Panc1 (cell line): ENCODE measurements around the gene PAK6. TPM values are rescaled to one million over a fixed set of nuclear protein-coding genes. Genes with fewer than 3 reads are reported as not detected.

ENCODE experiments used
- ATAC-seq: fragments of 200-7000 bp; cut with Tn5 transposase; 2 replicates; pipeline ENCODE4 v1.9.1; 2020; ENCODE audit warnings: mild to moderate bottlenecking, moderate library complexity
- BruUV-seq: library from RNA; stranded (reverse); fragments of 400-500 nt; replicated peaks from 2 replicates; lab custom pipeline; 2021; lab: Mats Ljungman, UMichigan
- CTCF ChIA-PET: fragments of 300-600 bp; sonication (Branson Sonifier 250); formaldehyde crosslinking; loops from one replicate; lab custom pipeline; 2022; ENCODE audit warnings: antibody characterized with exemption; lab: Charles Lee
- POLR2A ChIA-PET: fragments of 300-600 bp; sonication (Branson Sonifier 250); formaldehyde crosslinking; loops from one replicate; lab custom pipeline; 2022; ENCODE audit warnings: antibody characterized with exemption; lab: Charles Lee
- DNase-seq: peaks from one replicate; pipeline ENCODE4 v3.0.0-alpha.2; 2010; ENCODE audit warnings: low read depth, low spot score
- H3K27ac ChIP-seq: 2 replicates; pipeline ENCODE4 v1.5.1; 2011; ENCODE audit warnings: mild to moderate bottlenecking, low read length, inconsistent platforms
- H3K27me3 ChIP-seq: fragments of 200-500 bp; sonication (Bioruptor generic); 2 replicates; pipeline ENCODE4 v1.6.0; 2014; ENCODE audit warnings: low read length, inconsistent platforms; ENCODE audit not compliant: control insufficient read depth, insufficient read depth
- H3K36me3 ChIP-seq: fragments of 200-500 bp; sonication (Bioruptor generic); 2 replicates; pipeline ENCODE4 v1.5.1; 2014; ENCODE audit warnings: inconsistent platforms, mild to moderate bottlenecking, low read length, moderate library complexity; ENCODE audit not compliant: control insufficient read depth, insufficient read depth
- H3K4me1 ChIP-seq: 2 replicates; pipeline ENCODE4 v1.5.1; 2011; ENCODE audit warnings: inconsistent platforms, mild to moderate bottlenecking, low read length, moderate library complexity; ENCODE audit not compliant: control insufficient read depth, insufficient read depth
- H3K4me3 ChIP-seq, 2 experiments: 2 replicates each; pipeline ENCODE4 v1.5.1; 2011 to 2012; ENCODE audit warnings: low read depth in 2 of 2, low read length in 2 of 2, mild to moderate bottlenecking in 2 of 2, inconsistent platforms in 1 of 2, moderate library complexity in 1 of 2
- H3K9me3 ChIP-seq: fragments of 200-500 bp; sonication (Bioruptor generic); 2 replicates; pipeline ENCODE4 v1.5.1; 2014; ENCODE audit warnings: low read depth, mild to moderate bottlenecking, inconsistent platforms, low read length, moderate library complexity; ENCODE audit not compliant: control insufficient read depth, insufficient read depth
- CTCF ChIP-seq: fragments of 450-650 bp; IDR thresholded peaks from 2 replicates; pipeline ENCODE4 v1.5.1; 2017; ENCODE audit warnings: mild to moderate bottlenecking
- POLR2AphosphoS5 ChIP-seq: IDR thresholded peaks from 2 replicates; pipeline ENCODE4 v1.6.1; 2012; ENCODE audit warnings: mild to moderate bottlenecking, low read depth, low read length, moderate library complexity
- REST ChIP-seq, 2 experiments: IDR thresholded peaks; 2 replicates each; pipeline ENCODE4 v1.6.1; 2011 to 2012; ENCODE audit warnings: low read depth in 2 of 2, control low read depth in 1 of 2, low read length in 1 of 2, mild to moderate bottlenecking in 1 of 2, moderate library complexity in 1 of 2; ENCODE audit not compliant: insufficient read depth in 1 of 2
- SIN3A ChIP-seq: IDR thresholded peaks from 2 replicates; pipeline ENCODE4 v1.6.1; 2012; ENCODE audit warnings: low read depth, mild to moderate bottlenecking, low read length, moderate library complexity, borderline replicate concordance; ENCODE audit not compliant: insufficient read depth
- TCF7L2 ChIP-seq: IDR thresholded peaks from 2 replicates; pipeline ENCODE4 v1.6.1; 2011; ENCODE audit warnings: mild to moderate bottlenecking, low read depth, low read length, inconsistent platforms
- in situ Hi-C: cut with HindIII; loops from 2 replicates; pipeline ENCODE4 v1.10.0; 2016; ENCODE audit warnings: low sequenced_read_pairs, low pct_unique_long_range_greater_than_20kb
- intact Hi-C: fragments of 100-400 bp; cut with micrococcal nuclease; formaldehyde crosslinking; loops from one replicate; pipeline ENCODE4 v1.10.0; 2022; ENCODE audit not compliant: unreplicated experiment
- total RNA-seq: library from RNA; stranded (reverse); gene quantifications from one replicate; pipeline ENCODE4 v1.2.1, GENCODE V29; 2021; ENCODE audit not compliant: unreplicated experiment

PAK6 gene
- total RNA-seq, 1 experiment from 2014 or later: 6.3 TPM

GRCh38 chr15:40287505-40287904 lies 48.6 kb downstream of the PAK6 start:
- intact Hi-C loops (no loop called here), in situ Hi-C loops (no loop called here)
- H3K4me3 ChIP-seq: no peak overlapping the region
- no peak overlapping the region for H3K27ac ChIP-seq
- no peaks in the 10 kb centered on the region for H3K27me3 ChIP-seq
- H3K9me3 ChIP-seq: no peaks in the 10 kb centered on the region
- DNase-seq (no peak), ATAC-seq (no peak)
- no TSS peak for BruUV-seq
- CTCF ChIA-PET: no interaction called here
- TF ChIP-seq TCF7L2 (no peak), SIN3A (no peak)
- POLR2A ChIA-PET: no interaction called here
- H3K36me3 ChIP-seq: no peaks in the 10 kb centered on the region
- H3K4me1 ChIP-seq: peaks cover 16% of the 10 kb centered on the region; the same call in 1 of the 2 replicates

GRCh38 chr15:40287968-40288367 lies 49.1 kb downstream of the PAK6 start:
- Histone ChIP-seq H3K27ac (no peak overlapping the region), H3K4me3 (no peak overlapping the region), H3K27me3 (no peaks in the 10 kb centered on the region), H3K9me3 (no peaks in the 10 kb centered on the region), H3K36me3 (no peaks in the 10 kb centered on the region), H3K4me1 (peaks cover 16% of the 10 kb centered on the region; the same call in 1 of the 2 replicates)
- TF ChIP-seq REST (IDR thresholded peaks at IDR 0.05; ENCODE audit: insufficient read depth in 1 of 2, low read depth in 2 of 2, low read length in 1 of 2) (no peak), CTCF (no peak), TCF7L2 (no peak), POLR2AphosphoS5 (no peak), SIN3A (no peak)
- in situ Hi-C loops (no loop called here), intact Hi-C loops (no loop called here)
- CTCF ChIA-PET: no interaction called here
- ATAC-seq (no peak), DNase-seq (no peak)
- POLR2A ChIA-PET: no interaction called here
- no TSS peak for BruUV-seq

GRCh38 chr15:40289140-40289775 lies 50.4 kb downstream of the PAK6 start:
- TF ChIP-seq CTCF (no peak), SIN3A (no peak), TCF7L2 (no peak), REST (IDR thresholded peaks at IDR 0.05; ENCODE audit: insufficient read depth in 1 of 2, low read depth in 2 of 2, low read length in 1 of 2) (no peak), POLR2AphosphoS5 (no peak)
- ATAC-seq: no peak
- no peak overlapping the region for H3K4me3 ChIP-seq
- no peak for DNase-seq
- H3K4me1 ChIP-seq: peaks cover 16% of the 10 kb centered on the region; the same call in 1 of the 2 replicates
- intact Hi-C loops: no loop called here
- no peaks in the 10 kb centered on the region for H3K9me3 ChIP-seq
- no peak overlapping the region for H3K27ac ChIP-seq
- in situ Hi-C loops: no loop called here
- no peaks in the 10 kb centered on the region for H3K36me3 ChIP-seq
- no TSS peak for BruUV-seq
- ChIA-PET CTCF (no interaction called here), POLR2A (no interaction called here)
- H3K27me3 ChIP-seq: no peaks in the 10 kb centered on the region
